ENCODE data around the gene SEMA5A.

DNA sequence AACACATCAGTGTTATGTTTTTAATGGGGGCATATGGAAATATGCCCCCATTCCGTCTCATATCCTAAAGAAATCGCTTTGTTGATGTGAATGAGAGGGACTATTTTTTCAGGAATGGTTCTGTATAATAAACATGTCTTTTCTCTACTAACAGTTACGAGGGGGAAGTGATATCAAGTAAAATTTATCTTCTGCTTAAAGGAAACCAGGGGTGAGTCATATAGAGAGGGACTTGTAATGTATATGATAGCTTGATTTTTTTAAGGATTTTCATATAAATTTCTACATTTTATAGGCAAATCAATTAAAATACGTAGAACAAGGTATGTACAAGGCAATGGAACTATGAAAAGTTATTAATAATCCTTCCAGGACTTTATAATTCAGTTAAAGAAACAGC, 207.1 kb downstream of the SEMA5A start:
- TF ChIP-seq POLR2AphosphoS5 (IDR thresholded peaks at IDR 0.05; ENCODE audit: low read depth, low read length) = no peak
- no peak for TF ChIP-seq POLR2A (IDR thresholded peaks at IDR 0.05; ENCODE audit: low read depth, low read length)
- no peak for TF ChIP-seq TAF1 (IDR thresholded peaks at IDR 0.05; ENCODE audit: borderline replicate concordance, low read depth, low read length)

All from GM12892 (cell line).